ENCODE data around the gene FUZ.

DNA sequence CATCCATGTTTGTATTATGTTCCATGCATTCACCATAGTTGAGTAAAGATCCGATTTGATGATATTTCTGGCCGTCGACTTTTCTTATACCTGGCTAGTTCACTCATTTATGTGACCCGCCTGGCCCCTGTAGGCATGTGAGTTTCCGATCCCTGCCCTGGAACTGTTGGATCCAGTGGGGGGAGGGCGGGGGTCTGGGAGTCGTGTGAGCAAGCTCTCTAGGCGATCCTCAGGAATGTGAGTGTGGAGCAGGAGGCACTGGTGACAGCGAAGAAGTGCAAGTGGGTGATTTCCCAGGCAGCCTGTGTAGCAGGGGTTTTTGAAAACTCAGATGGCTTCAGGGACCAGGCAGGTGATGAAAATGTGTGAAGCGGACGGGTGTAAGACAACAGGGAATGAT, 27.2 kb upstream of the FUZ start:
- TF ChIP-seq POLR2AphosphoS5 (IDR thresholded peaks at IDR 0.05; ENCODE audit: low read depth, low read length) (no peak), TAF1 (IDR thresholded peaks at IDR 0.05; ENCODE audit: borderline replicate concordance, insufficient read depth, low read length) (no peak), SIN3A (IDR thresholded peaks at IDR 0.05; ENCODE audit: borderline replicate concordance, insufficient read depth, low read length) (no peak)
- TF ChIP-seq, protein P1, sequence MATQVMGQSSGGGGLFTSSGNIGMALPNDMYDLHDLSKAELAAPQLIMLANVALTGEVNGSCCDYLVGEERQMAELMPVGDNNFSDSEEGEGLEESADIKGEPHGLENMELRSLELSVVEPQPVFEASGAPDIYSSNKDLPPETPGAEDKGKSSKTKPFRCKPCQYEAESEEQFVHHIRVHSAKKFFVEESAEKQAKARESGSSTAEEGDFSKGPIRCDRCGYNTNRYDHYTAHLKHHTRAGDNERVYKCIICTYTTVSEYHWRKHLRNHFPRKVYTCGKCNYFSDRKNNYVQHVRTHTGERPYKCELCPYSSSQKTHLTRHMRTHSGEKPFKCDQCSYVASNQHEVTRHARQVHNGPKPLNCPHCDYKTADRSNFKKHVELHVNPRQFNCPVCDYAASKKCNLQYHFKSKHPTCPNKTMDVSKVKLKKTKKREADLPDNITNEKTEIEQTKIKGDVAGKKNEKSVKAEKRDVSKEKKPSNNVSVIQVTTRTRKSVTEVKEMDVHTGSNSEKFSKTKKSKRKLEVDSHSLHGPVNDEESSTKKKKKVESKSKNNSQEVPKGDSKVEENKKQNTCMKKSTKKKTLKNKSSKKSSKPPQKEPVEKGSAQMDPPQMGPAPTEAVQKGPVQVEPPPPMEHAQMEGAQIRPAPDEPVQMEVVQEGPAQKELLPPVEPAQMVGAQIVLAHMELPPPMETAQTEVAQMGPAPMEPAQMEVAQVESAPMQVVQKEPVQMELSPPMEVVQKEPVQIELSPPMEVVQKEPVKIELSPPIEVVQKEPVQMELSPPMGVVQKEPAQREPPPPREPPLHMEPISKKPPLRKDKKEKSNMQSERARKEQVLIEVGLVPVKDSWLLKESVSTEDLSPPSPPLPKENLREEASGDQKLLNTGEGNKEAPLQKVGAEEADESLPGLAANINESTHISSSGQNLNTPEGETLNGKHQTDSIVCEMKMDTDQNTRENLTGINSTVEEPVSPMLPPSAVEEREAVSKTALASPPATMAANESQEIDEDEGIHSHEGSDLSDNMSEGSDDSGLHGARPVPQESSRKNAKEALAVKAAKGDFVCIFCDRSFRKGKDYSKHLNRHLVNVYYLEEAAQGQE (IDR thresholded peaks at IDR 0.05; ENCODE audit: insufficient read depth in 1 of 2, low read depth in 2 of 2, low read length in 2 of 2): no peak
